NCI-H2171 treated with DMSO at 0.1 percent for 48 hours (cell line): ENCODE data around the gene CFDP1.

Source experiments
- DNase-seq: peaks from one replicate; lab custom pipeline; 2025; lab: John Stamatoyannopoulos, UW

The CFDP1 gene

DNA sequence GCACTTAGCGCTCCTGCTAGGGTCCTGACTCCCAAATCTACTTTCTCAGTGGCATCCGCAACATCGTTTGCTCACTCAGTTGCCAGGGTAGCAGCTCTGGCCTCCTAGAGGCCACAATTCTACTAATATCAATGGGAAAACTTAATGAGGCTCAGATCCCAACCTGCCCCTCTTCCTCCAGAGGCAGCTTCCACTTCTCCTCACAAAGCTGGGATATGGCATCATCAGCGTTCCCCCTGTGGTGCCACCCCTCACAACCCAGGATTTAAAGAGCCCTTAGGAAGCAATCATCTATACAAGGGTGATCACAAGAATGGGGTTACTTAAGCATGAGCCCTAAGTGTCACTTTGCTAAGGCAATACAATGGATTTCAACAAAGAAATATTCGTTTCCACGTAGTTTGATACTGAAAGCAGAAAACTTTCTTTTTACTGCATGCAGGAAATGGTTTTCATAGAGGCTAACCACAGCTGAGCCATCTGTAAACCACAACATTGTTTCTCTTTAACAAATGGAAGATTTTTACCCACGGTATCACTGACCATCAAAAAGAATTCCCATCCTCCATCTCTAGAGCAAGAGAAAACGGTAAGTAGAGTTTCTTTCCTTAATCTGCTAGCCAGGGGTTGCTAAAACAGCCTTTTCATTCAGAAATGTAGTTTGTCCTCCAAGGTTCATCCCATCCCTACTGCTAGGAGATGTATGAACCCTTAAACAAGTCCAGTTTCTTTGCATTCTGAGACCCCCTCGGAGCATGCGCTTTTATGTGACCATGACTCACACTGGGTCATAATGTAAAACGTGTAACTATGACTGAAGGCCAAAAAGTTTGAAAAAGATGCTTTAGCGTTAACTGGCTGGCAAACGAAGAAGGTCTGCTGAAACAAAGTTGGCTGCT is 113.5 kb downstream of the CFDP1 start:
- no peak for DNase-seq

- no peak for DNase-seq
Observed at GRCh38 chr16:75318737-75319136, 114.6 kb downstream of the CFDP1 start.

GRCh38 chr16:75317532-75317931 is 115.8 kb downstream of the CFDP1 start:
- DNase-seq, result no peak

DNA sequence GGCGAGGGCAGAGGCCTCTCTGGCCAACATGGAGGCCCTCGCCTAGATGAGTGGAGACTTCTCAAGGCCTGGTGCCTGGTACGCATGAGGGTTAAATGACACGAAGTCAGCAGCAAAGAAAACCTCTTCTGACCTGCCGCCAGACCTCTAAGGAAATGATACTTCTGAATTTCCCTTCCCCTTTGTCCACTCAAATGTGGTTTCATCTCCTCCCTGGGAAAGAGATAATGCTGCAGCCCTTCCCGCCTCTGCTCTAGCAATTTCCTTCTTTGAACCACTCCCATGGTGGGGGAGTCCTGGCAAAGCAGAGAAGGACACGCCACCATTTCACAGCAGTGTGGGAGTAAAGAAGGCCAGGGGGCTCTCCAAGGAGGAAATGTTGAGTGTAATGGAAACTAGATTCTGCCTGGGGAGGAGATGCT is 116.2 kb downstream of the CFDP1 start:
- no peak for DNase-seq

DNA sequence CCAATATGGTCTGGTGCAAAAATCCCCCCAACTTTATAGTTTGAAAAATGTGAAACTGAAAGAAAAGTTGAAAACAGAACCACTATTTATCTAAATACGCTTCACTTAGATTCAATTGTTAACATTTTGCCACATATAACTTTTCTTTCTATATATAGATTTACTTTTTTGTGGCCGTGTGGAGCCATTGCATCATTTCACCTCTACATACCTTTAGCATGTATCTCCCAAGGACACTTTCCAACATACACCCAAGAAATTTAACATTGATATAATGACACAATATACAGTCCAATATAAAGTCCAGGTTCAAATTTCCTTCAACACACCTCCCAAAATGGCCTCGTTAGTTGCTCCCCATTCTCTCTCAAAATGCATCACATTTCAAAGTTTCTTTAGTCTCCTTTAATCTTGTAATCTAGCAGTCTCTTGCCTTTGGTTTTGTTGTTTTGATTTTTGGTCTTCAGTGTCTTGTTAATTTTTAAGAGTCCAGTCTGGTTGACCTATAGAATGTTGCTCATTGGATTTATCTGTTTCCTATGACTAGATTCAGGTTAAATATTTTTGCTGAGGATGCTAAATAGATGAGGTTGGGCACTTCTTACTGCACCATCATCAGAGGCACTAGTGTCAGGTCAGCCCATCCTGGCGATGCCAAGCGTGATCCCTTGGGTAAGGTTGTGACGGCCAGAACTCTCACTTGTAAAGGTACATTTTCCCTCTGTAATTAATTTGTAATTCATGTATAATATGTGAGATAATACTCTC is 117.6 kb downstream of the CFDP1 start:
- DNase-seq, result no peak

GRCh38 chr16:75312875-75313274 is 120.4 kb downstream of the CFDP1 start:
- DNase-seq, result no peak

DNA sequence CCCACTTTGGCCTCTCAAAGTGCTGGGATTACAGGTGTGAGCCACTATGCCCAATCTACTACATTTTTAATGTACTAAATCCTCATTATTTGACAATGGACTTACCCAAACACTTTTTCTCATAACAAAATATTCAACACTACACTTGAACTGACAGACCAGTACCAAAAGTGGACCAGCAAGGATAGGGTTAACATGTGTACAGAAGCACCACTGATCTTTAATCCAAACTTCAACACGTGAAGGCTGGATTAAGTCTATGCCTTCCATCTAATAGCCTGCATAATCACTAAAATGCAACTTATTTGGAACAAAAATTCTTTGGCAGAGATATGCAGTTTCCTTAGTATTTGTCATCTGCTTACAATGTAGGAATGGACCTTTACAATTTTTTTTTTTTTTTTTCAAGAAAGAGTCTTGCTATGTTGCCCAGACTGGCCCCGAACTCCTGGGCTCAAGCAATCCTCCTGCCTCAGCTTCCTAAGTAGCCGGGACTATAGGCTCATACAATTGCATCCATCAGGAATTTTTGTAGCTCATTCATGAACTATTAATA is 121.8 kb downstream of the CFDP1 start:
- DNase-seq, result no peak

- no peak for DNase-seq
Observed at GRCh38 chr16:75310541-75310940, 122.8 kb downstream of the CFDP1 start.

- no peak for DNase-seq
Observed at GRCh38 chr16:75309899-75310430, 123.3 kb downstream of the CFDP1 start.

GRCh38 chr16:75309156-75309555 is 124.1 kb downstream of the CFDP1 start:
- DNase-seq, result no peak

DNA sequence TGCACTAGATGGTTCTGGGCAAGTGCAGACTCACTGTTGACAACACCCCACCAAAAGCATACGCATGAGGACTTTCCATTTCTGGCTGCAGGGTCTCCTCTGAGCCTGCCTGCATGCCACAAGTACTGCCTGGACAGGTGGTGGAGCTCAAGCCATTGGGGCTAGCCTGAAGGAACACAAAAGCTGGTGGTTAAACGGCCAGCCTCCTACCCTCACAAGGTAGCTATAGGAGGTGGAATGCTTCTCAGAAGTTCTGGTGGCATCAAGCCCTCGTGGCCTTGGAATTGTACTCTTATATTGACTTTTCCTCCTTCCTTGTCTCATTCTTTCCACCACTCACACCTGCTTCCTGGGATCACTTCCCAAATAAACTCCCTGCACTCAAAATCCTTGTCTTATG is 125.3 kb downstream of the CFDP1 start:
- no peak for DNase-seq

DNA sequence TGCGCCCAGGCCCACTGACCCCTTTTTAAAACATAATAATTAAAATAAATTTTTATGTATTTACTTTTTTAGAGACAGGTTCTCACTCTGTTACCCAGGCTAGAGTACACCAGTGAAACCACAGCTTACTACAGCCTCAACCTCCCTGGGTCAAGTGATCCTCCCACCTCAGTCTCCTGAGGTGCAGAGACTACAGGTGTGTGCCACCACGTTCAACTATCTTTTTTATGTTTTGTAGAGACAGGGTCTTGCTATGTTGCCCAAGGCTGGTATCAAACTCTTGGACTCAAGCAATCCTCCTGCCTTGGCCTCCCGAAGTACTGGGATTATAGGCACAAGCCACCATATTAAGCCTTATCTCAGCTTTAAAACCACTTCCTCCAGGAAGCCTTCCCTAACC is 125.8 kb downstream of the CFDP1 start:
- no peak for DNase-seq

GRCh38 chr16:75306099-75306762 is 127.1 kb downstream of the CFDP1 start:
- DNase-seq, result no peak

DNA sequence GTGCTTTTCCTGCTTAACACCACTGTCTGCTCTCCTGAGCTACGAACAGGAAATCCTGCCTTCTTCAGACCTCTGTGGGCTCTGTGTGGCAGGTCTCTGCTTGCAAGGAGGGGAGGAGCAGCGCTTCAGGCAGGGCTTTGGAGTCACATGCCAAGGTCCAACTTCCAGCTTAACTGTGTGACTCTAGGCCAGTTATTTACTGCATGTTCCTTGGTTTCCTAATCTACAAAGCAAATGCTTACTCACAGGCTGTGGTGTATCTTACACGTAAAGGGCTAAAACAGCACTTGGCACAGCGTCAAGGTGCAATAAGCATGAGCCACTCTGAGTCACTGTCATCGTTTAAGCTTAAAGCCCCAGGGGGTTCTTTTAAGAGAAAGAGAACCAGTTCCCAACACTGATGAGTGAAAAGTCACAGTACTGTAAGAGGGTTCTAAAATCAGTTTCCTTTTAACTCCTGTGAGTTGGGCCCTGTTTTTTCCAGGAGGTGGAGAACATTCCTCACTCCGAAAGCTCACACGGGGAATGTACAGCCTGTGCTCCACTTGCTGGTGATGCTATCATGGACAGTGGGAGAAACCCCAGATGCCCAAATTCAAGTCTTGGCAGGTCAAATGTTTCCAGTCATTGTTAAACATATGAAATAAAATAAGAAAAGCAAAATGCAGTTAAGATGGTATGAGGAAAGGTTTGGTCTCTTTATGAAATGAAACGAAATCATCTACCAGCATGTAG is 127.8 kb downstream of the CFDP1 start:
- peak; percentile 72 for DNase-seq

GRCh38 chr16:75304521-75305363 is 128.6 kb downstream of the CFDP1 start:
- DNase-seq, result peak; percentile 50

DNA sequence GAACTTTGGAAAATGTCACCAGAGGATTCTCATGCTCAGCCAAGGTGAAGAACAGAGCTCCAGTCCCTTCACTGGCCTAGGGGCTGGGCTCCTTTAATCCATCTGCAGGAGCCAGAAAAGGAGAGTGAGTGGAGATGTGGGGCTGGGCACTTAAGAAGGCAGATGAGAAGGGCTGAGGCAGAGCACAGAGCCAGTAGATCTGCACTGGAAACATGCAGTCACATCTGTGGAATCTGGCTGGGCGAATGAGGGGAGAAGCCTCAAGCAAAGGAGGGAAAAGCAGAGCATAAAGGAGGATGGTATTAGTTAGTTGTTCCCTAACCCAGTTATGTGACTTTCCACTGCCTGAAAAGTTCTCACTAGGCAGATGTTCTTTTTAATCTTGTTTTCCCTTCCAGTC is 131.5 kb downstream of the CFDP1 start:
- DNase-seq, result no peak

DNA sequence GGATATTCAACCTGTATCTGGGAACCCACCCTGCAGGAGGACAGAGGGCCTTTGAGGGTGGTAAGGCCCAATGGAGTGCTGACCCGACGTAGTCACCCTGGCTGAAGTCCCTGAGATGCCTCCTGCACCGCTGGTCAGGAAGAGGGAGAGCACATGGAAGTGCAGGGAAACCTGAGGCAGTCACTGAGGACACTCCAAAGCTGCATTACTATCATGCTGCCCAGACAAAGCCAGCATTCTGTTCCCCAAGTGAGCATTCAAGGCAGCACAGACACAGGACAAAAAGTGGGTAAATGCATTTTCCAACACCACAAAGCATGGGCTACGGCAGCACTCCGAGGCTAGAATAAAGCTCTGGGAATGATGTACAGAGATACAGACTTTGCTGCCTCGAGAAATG is 135.0 kb downstream of the CFDP1 start:
- no peak for DNase-seq

- DNase-seq, result no peak
Observed at GRCh38 chr16:75296606-75297005, 136.7 kb downstream of the CFDP1 start.

GRCh38 chr16:75294773-75295459 is 138.4 kb downstream of the CFDP1 start:
- DNase-seq, result no peak

GRCh38 chr16:75293772-75294171 is 139.5 kb downstream of the CFDP1 start:
- no peak for DNase-seq
